Measurements from ENCODE around the gene SELPLG. TPM values are rescaled to one million over a fixed set of nuclear protein-coding genes. Genes with fewer than 3 reads are reported as not detected.
A peak's percentile ranks its signal among the peaks of the same experiment; 100 is the strongest.
"Not testable (repeated sequence)": the region's sequence is repeated elsewhere in the genome, so short reads cannot be mapped to it uniquely, and the experiment has no call there.

Gene SELPLG
- total RNA-seq, 4 donors from 2014 or later: 7.2 to 15.7 (median 10.0) TPM

DNA sequence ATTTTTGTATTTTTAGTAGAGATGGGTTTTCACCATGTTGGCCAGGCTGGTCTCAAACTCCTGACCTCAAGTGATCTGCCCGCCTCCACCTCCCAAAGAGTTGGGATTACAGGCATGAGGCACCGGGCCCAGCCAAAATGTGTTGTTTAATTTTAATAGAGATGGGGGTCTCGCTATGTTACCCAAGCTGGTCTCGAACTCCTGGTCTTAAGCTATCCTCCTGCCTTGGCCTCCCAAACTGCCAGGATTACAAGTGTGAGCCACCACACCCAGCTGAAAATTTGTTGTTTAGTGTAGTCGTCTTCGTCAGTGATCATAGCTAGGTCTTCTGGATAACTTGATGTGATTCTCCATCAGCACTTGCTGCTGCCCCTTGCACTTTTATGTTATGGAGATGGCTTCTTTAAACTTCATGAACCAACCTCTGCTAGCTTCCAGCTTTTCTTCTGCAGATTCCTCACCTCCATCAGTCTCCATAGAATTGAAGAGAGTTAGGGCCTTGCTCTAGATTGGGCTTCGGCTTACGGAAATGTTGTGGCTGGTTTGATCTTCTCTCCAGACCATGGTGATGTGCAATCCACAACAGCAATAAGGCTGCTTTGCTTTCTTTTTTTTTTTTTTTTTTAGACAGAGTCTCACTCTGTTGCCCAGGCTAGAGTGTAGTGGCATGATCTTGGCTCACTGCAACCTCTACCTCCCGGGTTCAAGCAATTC, 58.3 kb downstream of the SELPLG start:
- WGBS: 95% methylated on average over 9 of the region's 9 CpGs
- DNase-seq (ENCODE audit: extremely low spot score): no peak
- Histone ChIP-seq H3K27ac (replicated peaks in 1 of 4) (no peak overlapping the region), H3K9me3 (no peaks in the 10 kb centered on the region), H3K36me3 (no peaks in the 10 kb centered on the region), H3K4me3 (no peak overlapping the region), H3K4me1 (peaks cover 0 to 8% (median 3%) of the 10 kb centered on the region in 4 donors), H3K27me3 (no peaks in the 10 kb centered on the region)
- intact Hi-C loops (cut with DNase I): no loop called here
- TF ChIP-seq POLR2A (IDR thresholded peaks at IDR 0.05; ENCODE audit: low read depth) (no peak), POLR2AphosphoS5 (IDR thresholded peaks at IDR 0.05) (no peak), EP300 (IDR thresholded peaks at IDR 0.05) (no peak), CTCF (IDR thresholded peaks at IDR 0.05) (no peak)

GRCh38 chr12:108574276-108574675, 59.4 kb downstream of the SELPLG start:
- intact Hi-C loops (cut with DNase I); H3K4me3 ChIP-seq; H3K36me3 ChIP-seq; H3K4me1 ChIP-seq; H3K27me3 ChIP-seq; H3K27ac ChIP-seq (replicated peaks in 1 of 4); DNase-seq (ENCODE audit: extremely low spot score); H3K9me3 ChIP-seq: not testable (repeated sequence)
- 100% methylated on average over 1 of the region's 1 CpG for WGBS

DNA sequence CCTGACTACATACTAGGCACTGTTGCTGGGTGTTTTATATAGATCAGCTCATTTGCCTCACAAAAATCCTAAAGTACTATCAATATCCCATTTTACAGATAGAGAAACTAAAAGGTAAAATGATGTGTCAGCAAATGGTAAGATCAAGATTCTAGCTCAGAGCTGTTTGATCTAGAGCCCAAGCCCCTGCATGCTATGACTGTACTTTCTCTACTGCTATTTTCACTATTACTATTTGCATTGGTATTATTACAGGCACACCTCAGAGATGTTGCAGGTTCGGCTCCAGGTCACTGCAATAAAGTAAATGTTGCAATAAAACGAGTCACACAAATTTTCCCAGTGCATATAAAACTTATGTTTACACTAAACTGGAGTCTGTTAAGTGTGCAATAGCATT, 60.4 kb downstream of the SELPLG start:
- H3K4me3 ChIP-seq: no peak overlapping the region
- no peak overlapping the region for H3K27ac ChIP-seq (replicated peaks in 1 of 4)
- H3K9me3 ChIP-seq: no peaks in the 10 kb centered on the region
- intact Hi-C loops (cut with DNase I): no loop called here
- H3K4me1 ChIP-seq: peaks cover 0 to 3% (median 0%) of the 10 kb centered on the region in 4 donors
- H3K27me3 ChIP-seq: no peaks in the 10 kb centered on the region
- peaks cover 8 to 19% (median 18%) of the 10 kb centered on the region in 4 donors for H3K36me3 ChIP-seq
- 75% methylated on average over 2 of the region's 2 CpGs for WGBS
- TF ChIP-seq EP300 (IDR thresholded peaks at IDR 0.05) (no peak), POLR2AphosphoS5 (IDR thresholded peaks at IDR 0.05) (no peak), POLR2A (IDR thresholded peaks at IDR 0.05; ENCODE audit: low read depth) (no peak)
- DNase-seq (ENCODE audit: extremely low spot score): no peak

DNA sequence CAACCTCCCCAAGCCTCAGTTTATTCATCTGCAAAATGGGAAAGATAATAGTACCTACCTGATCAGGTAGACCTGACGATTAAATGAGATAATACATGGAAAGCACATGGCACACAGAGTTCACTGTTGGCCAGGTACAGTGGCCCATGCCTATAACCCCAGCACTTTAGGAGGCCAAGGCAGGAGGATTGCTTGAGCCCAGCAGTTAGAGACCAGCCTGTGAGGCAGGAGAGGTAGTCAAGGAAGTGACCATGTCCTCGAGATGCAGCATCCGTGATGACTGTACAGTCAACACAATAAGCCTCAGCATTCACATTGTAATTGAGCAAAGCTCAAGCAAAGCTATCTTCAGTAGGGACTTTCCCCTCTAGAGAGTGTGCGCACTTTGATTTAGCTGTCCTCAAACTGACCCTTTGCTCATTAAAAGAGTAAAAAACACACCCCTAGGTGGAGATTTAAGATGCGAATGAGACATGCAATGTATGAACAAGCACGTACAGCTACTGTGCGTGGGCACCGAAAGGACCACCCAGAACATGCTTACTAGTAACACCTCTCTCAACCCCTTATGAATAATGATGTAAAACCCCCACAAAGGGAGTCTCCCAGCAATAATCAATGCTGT, 61.4 kb downstream of the SELPLG start:
- Histone ChIP-seq H3K4me3 (no peak overlapping the region), H3K36me3 (peaks cover 17 to 30% (median 28%) of the 10 kb centered on the region in 4 donors), H3K9me3 (no peaks in the 10 kb centered on the region), H3K4me1 (peaks cover 6 to 13% (median 7%) of the 10 kb centered on the region in 4 donors), H3K27me3 (no peaks in the 10 kb centered on the region), H3K27ac (replicated peaks in 1 of 4) (no peak overlapping the region)
- 87% methylated on average over 8 of the region's 8 CpGs for WGBS
- DNase-seq (ENCODE audit: extremely low spot score): peak; percentile 39
- TF ChIP-seq POLR2A (IDR thresholded peaks at IDR 0.05; ENCODE audit: low read depth): no peak
- TF ChIP-seq EP300 (IDR thresholded peaks at IDR 0.05): no peak
- no peak for TF ChIP-seq CTCF (IDR thresholded peaks at IDR 0.05)
- no peak for TF ChIP-seq POLR2AphosphoS5 (IDR thresholded peaks at IDR 0.05)
- intact Hi-C loops (cut with DNase I): no loop called here

Small RNAs within 50 kb of the gene (small RNA-seq; reads per million reads assigned to genes)
- 0 reads per million in 3 donors for gene RNU7-169P

Other genes starting within 250 kb of the SELPLG start
- gene FICD, start 118.6 kb downstream of the SELPLG start, total RNA-seq: 1 to 10 TPM; 5.6 to 7.2 (median 6.5) TPM
- gene SART3, start 72.7 kb downstream of the SELPLG start, total RNA-seq: 10 to 100 TPM; 31.6 to 48.0 (median 40.1) TPM
- 100 to 1,000 TPM; 207 to 257 (median 242) TPM for gene ISCU, start 71.3 kb downstream of the SELPLG start, total RNA-seq
- 10 to 100 TPM in 1 of 4 donors, 1 to 10 TPM in 3; 3.6 to 12.2 (median 7.1) TPM for gene TMEM119, start 35.8 kb downstream of the SELPLG start, total RNA-seq
- 100 to 1,000 TPM; 221 to 441 (median 315) TPM for gene CORO1C, start 97.6 kb upstream of the SELPLG start, total RNA-seq
- 10 to 100 TPM; 14.1 to 40.9 (median 28.7) TPM for gene SSH1, start 223.7 kb upstream of the SELPLG start, total RNA-seq
- not detected for gene DAO, start 246.2 kb upstream of the SELPLG start, total RNA-seq